ENCODE data around the gene BIRC2. TPM values are rescaled to one million over a fixed set of nuclear protein-coding genes. Genes with fewer than 3 reads are reported as not detected.
"Not testable (repeated sequence)": the region's sequence is repeated elsewhere in the genome, so short reads cannot be mapped to it uniquely, and the experiment has no call there.

The BIRC2 gene
- total RNA-seq, 1 donor from 2014 or later: 63.9 TPM

GRCh38 chr11:102330231-102330630, 16.8 kb upstream of the BIRC2 start:
- DNase-seq (ENCODE audit: low read depth): no peak
- TF ChIP-seq CTCF (IDR thresholded peaks at IDR 0.05; ENCODE audit: insufficient read depth, low read length, poor library complexity, severe bottlenecking): no peak
- Histone ChIP-seq H3K4me3 (ENCODE audit: low read depth, low read length) (no peak overlapping the region), H3K36me3 (ENCODE audit: control insufficient read depth, insufficient read depth, low read length) (no peaks in the 10 kb centered on the region), H3K27me3 (ENCODE audit: control insufficient read depth, insufficient read depth, low read length) (no peaks in the 10 kb centered on the region)

GRCh38 chr11:102331341-102331740, 15.7 kb upstream of the BIRC2 start:
- no peaks in the 10 kb centered on the region for H3K36me3 ChIP-seq (ENCODE audit: control insufficient read depth, insufficient read depth, low read length)
- no peak for TF ChIP-seq CTCF (IDR thresholded peaks at IDR 0.05; ENCODE audit: insufficient read depth, low read length, poor library complexity, severe bottlenecking)
- H3K4me3 ChIP-seq (ENCODE audit: low read depth, low read length): no peak overlapping the region
- no peak for DNase-seq (ENCODE audit: low read depth)
- H3K27me3 ChIP-seq (ENCODE audit: control insufficient read depth, insufficient read depth, low read length): no peaks in the 10 kb centered on the region

- Histone ChIP-seq H3K27me3 (ENCODE audit: control insufficient read depth, insufficient read depth, low read length) (no peaks in the 10 kb centered on the region), H3K4me3 (ENCODE audit: low read depth, low read length) (no peak overlapping the region), H3K36me3 (ENCODE audit: control insufficient read depth, insufficient read depth, low read length) (no peaks in the 10 kb centered on the region)
- no peak for TF ChIP-seq CTCF (IDR thresholded peaks at IDR 0.05; ENCODE audit: insufficient read depth, low read length, poor library complexity, severe bottlenecking)
- no peak for DNase-seq (ENCODE audit: low read depth)
These were observed 14.4 kb upstream of the BIRC2 start for GRCh38 chr11:102332611-102332994.

- no peaks in the 10 kb centered on the region for H3K27me3 ChIP-seq (ENCODE audit: control insufficient read depth, insufficient read depth, low read length)
- DNase-seq (ENCODE audit: low read depth): no peak
- no peak for TF ChIP-seq CTCF (IDR thresholded peaks at IDR 0.05; ENCODE audit: insufficient read depth, low read length, poor library complexity, severe bottlenecking)
- H3K4me3 ChIP-seq (ENCODE audit: low read depth, low read length): no peak overlapping the region
- H3K36me3 ChIP-seq (ENCODE audit: control insufficient read depth, insufficient read depth, low read length): no peaks in the 10 kb centered on the region
These were observed 8.5 kb upstream of the BIRC2 start for GRCh38 chr11:102338479-102339010.

GRCh38 chr11:102341311-102341710, 5.7 kb upstream of the BIRC2 start:
- not testable (repeated sequence) for DNase-seq (ENCODE audit: low read depth); H3K36me3 ChIP-seq (ENCODE audit: control insufficient read depth, insufficient read depth, low read length); H3K4me3 ChIP-seq (ENCODE audit: low read depth, low read length); H3K27me3 ChIP-seq (ENCODE audit: control insufficient read depth, insufficient read depth, low read length)

- peak; percentile 75 for TF ChIP-seq CTCF (IDR thresholded peaks at IDR 0.05; ENCODE audit: insufficient read depth, low read length, poor library complexity, severe bottlenecking)
- Histone ChIP-seq H3K4me3 (ENCODE audit: low read depth, low read length) (no peak overlapping the region), H3K27me3 (ENCODE audit: control insufficient read depth, insufficient read depth, low read length) (no peaks in the 10 kb centered on the region), H3K36me3 (ENCODE audit: control insufficient read depth, insufficient read depth, low read length) (no peaks in the 10 kb centered on the region)
- peak; percentile 55 for DNase-seq (ENCODE audit: low read depth)
These were observed 5.1 kb upstream of the BIRC2 start for GRCh38 chr11:102341844-102342318.
